HuH-7 (cell line): ENCODE measurements around the gene FAM117A.
"Not testable (repeated sequence)": the region's sequence is repeated elsewhere in the genome, so short reads cannot be mapped to it uniquely, and the experiment has no call there.

Experiments
- DNase-seq: peaks from one replicate; pipeline ENCODE4 v3.0.0; 2011; ENCODE audit warnings: low spot score

The FAM117A gene

GRCh38 chr17:49677933-49678847 lies 85.7 kb downstream of the FAM117A start, which contains the start of gene SPOP:
TSS of gene SPOP (minus strand) at chr17:49678097. CDS start at chr17:49622810, 55,287 bp downstream.
- peak; percentile 93 for DNase-seq

- peak; percentile 98 for DNase-seq
Observed at GRCh38 chr17:49677134-49677932, 86.6 kb downstream of the FAM117A start.

DNA sequence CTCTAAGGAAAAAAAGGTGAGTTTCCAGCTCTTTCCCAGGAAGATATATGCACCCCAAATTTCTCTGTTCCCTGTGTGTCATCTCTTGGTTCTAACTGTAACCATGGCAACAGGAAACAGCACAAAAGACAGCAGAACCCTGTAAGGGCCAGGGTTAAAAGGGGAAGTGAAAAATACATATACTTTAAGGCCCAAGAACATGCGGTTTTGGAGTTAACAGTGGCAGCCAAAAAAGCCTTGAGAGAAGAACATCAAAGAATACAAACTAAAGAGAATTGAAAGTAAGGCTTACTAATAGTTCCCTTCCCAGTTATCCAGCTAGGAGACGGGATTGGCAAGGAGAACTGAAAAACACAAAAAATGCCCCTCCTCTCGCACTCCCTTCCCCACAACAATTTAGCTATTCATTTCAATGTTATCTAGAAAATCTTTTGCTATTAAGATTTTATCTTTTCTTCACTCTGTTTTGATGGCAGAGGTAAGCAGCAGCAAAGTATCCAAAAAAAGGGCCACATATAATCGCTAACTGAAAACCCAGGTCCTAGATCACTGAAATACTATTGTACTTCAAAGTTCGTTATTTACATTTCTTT lies 87.6 kb downstream of the FAM117A start:
- no peak for DNase-seq

DNA sequence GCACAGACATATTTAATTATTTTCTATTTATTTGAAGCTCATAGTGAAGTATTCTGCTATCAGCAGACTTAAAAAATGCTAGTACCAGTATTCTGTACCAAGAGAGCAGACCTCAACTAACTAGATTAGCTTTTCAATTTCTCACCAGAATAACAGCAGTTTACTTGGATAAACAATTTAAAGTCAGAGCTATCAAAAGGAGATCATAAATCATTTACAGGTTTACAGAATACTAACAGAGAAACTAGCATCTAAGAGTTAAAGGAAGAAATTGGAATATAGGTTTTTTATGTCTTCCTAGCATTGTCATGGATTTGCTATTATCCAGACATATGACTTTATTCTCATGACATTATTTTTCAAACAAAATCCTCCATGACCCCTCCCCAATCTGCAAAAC lies 89.4 kb downstream of the FAM117A start:
- no peak for DNase-seq

GRCh38 chr17:49673679-49674078 lies 90.3 kb downstream of the FAM117A start:
- DNase-seq: not testable (repeated sequence)

- no peak for DNase-seq
Observed at GRCh38 chr17:49670641-49671040, 93.3 kb downstream of the FAM117A start.

DNA sequence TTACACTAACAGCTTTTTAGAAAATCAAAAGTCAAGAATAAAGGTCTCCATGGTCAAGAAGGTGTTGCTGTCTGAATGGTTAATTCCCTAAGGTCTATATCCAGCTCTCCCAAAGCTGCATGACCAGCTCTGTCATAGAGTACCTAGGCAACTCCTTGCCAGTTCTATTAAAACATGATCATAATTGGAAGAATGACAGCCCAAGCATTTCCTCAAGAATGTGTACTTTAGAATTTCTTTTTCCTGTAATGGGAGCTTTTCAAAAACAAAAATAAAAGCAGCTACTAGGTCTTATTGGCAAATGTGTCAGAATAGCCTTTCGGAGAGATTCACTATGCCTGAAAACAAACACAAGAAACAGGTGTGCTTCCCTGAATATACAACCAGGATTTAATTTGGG lies 93.9 kb downstream of the FAM117A start:
- DNase-seq: no peak

GRCh38 chr17:49667854-49668253 lies 96.1 kb downstream of the FAM117A start:
- DNase-seq: no peak

DNA sequence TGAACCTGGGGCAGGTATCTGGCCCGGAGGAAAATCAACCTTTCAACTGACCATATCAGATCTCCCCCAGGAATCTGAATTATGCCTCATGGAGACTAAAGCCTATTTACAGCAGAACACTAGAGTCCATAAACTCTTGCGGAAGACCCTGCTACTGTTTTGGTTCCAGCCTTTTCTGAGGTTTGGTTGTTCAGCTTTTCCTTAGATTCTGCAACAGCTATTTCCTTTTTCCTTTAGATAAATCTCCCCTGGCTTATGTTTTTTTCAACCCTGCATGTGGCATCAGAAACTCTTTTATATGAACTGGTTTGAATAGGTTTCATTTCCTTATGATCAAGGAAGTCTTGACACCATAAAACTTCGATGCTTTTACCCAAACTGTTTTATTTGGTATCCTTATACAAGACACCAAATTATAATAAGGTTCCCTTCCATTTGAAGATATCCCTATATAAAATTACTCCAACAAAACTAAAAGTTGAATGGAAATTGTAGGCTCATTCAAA lies 99.2 kb downstream of the FAM117A start:
- DNase-seq: no peak
